G401.6 (cell line): ENCODE data around the gene NLRP11.
"Not testable (repeated sequence)": the region's sequence is repeated elsewhere in the genome, so short reads cannot be mapped to it uniquely, and the experiment has no call there.

Source experiments
- FAIRE-seq: peaks from 2 replicates; lab custom pipeline; 2012; peaks lifted over from hg19 to GRCh38; lab: Jason Lieb, UNC

The NLRP11 gene

GRCh38 chr19:55777528-55777927 is 54.3 kb downstream of the NLRP11 start:
- no peak for FAIRE-seq

GRCh38 chr19:55769632-55770031 is 62.2 kb downstream of the NLRP11 start:
- FAIRE-seq = not testable (repeated sequence)

GRCh38 chr19:55768818-55769217 is 63.0 kb downstream of the NLRP11 start, which contains the start of gene RFPL4AL1:
RFPL4AL1 (plus strand) TSS chr19:55769118; CDS start chr19:55771805, 2,687 bp downstream.
- FAIRE-seq = peak; percentile 90

GRCh38 chr19:55766466-55766865 is 65.3 kb downstream of the NLRP11 start:
- no peak for FAIRE-seq

- peak; percentile 84 for FAIRE-seq
Measured at GRCh38 chr19:55758797-55759196, 73.0 kb downstream of the NLRP11 start, which contains the start of gene RFPL4A. RFPL4A (plus strand) TSS chr19:55759097; CDS start chr19:55761801, 2,704 bp downstream.

- FAIRE-seq = not testable (repeated sequence)
Measured at GRCh38 chr19:55756808-55757207, 75.0 kb downstream of the NLRP11 start.

- no peak for FAIRE-seq
Measured at GRCh38 chr19:55753401-55753800, 78.4 kb downstream of the NLRP11 start.

- no peak for FAIRE-seq
Measured at GRCh38 chr19:55750715-55751114, 81.1 kb downstream of the NLRP11 start.

- no peak for FAIRE-seq
Measured at GRCh38 chr19:55738302-55738701, 93.5 kb downstream of the NLRP11 start, which contains the start of gene NLRP9. NLRP9 (minus strand) TSS chr19:55738402; CDS start chr19:55738374, 28 bp downstream.
